SW 1271 (cell line): ENCODE measurements around the gene OVCA2.

Experiments used
- DNase-seq, 2 experiments: peaks; one replicate each; lab custom pipeline; 2025; lab: John Stamatoyannopoulos, UW

Gene OVCA2

GRCh38 chr17:2013994-2014317, 27.9 kb upstream of the OVCA2 start:
- DNase-seq: no peak

- DNase-seq: no peak
Observed at GRCh38 chr17:2015314-2015713, 26.5 kb upstream of the OVCA2 start.

- no peak for DNase-seq
Observed at GRCh38 chr17:2016494-2016893, 25.3 kb upstream of the OVCA2 start.

- no peak for DNase-seq
Observed at GRCh38 chr17:2017274-2017941, 24.4 kb upstream of the OVCA2 start.

- DNase-seq: no peak
Observed at GRCh38 chr17:2018716-2019510, 22.9 kb upstream of the OVCA2 start.

- no peak for DNase-seq
Observed at GRCh38 chr17:2019723-2020122, 22.1 kb upstream of the OVCA2 start.

GRCh38 chr17:2020721-2021120, 21.1 kb upstream of the OVCA2 start:
- no peak for DNase-seq

GRCh38 chr17:2022647-2023240, 19.1 kb upstream of the OVCA2 start:
- DNase-seq: no peak

- DNase-seq: no peak
Observed at GRCh38 chr17:2023256-2023655, 18.6 kb upstream of the OVCA2 start.

- DNase-seq: no peak
Observed at GRCh38 chr17:2023692-2024571, 17.9 kb upstream of the OVCA2 start.

- DNase-seq: no peak
Observed at GRCh38 chr17:2024572-2025219, 17.1 kb upstream of the OVCA2 start.

GRCh38 chr17:2025220-2025621, 16.6 kb upstream of the OVCA2 start, which contains the start of gene RTN4RL1:
Gene RTN4RL1 (minus strand): TSS chr17:2025334. CDS start chr17:2024865, 469 bp downstream.
- peak in 1 of 2 experiments; percentile 41 for DNase-seq

GRCh38 chr17:2025622-2026309, 16.1 kb upstream of the OVCA2 start:
- peak in 1 of 2 experiments; percentile 60 for DNase-seq

- DNase-seq: no peak
Observed at GRCh38 chr17:2027528-2028233, 14.1 kb upstream of the OVCA2 start.

GRCh38 chr17:2028234-2028614, 13.6 kb upstream of the OVCA2 start:
- DNase-seq: no peak

GRCh38 chr17:2028737-2029136, 13.1 kb upstream of the OVCA2 start:
- no peak for DNase-seq

- DNase-seq: peak; percentile 75 to 88
Observed at GRCh38 chr17:2029911-2030778, 11.7 kb upstream of the OVCA2 start, which contains the start of gene DPH1. Gene DPH1 (plus strand): TSS chr17:2030153. CDS start chr17:2030170, 17 bp downstream.

GRCh38 chr17:2030779-2031163, 11.1 kb upstream of the OVCA2 start:
- no peak for DNase-seq

GRCh38 chr17:2033153-2033552, 8.7 kb upstream of the OVCA2 start:
- DNase-seq: no peak
